Stimulated activated naive CD8-positive, alpha-beta T cell treated with anti-CD3 and anti-CD28 coated beads, Interleukin-15, Interleukin-2, amounts not matched to agents 100 U/mL and 50 U/mL, for 24 hours (primary cell): ENCODE results near the gene COL4A2.
A peak's percentile ranks its signal among the peaks of the same experiment; 100 is the strongest.

ENCODE experiments used
- ATAC-seq: fragments of 150-1000 bp; cut with Tn5 transposase; one replicate; pipeline ENCODE4 v1.10.0; 2021
- DNase-seq: peaks from one replicate; pipeline ENCODE4 v3.0.0; 2021

COL4A2 gene

DNA sequence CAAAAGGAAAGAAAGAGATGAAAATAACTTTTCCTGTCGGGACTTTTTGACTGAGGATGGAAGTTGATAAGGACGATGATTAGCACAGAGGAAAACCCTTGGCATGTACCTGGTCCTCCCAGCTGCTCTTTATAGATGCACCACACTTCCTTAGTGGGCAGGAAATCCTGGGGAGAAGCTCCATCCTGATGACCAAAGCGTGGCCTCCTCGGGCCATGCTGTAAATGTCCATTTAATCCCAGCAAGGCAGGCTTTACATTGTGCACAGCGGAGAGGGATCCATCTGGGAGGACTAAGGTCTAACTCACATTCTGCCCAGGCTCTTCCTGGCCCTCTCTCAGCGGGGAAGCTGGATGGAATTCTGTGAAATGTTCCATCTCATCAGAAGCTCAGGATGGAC, 113.5 kb downstream of the COL4A2 start:
- DNase-seq: no peak
- ATAC-seq: no peak

DNA sequence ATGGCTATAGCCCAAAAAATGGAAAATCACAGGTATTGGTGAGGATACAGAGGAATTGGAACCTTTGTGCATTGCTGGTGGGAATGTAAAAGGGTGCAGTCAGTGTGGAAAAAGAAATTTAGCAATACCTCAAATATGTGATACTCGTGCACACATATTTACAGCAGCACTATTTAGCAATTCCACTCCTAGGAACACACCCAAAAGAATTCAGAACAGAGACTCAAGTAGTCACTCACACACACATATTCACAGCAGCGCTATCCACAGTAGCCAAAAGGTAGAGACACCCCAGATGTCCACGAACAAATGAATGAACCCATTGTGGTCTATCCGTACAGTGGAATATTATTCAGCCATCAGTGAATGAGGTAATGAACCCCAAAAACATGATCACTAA, 114.0 kb downstream of the COL4A2 start:
- DNase-seq: no peak
- ATAC-seq: no peak

DNA sequence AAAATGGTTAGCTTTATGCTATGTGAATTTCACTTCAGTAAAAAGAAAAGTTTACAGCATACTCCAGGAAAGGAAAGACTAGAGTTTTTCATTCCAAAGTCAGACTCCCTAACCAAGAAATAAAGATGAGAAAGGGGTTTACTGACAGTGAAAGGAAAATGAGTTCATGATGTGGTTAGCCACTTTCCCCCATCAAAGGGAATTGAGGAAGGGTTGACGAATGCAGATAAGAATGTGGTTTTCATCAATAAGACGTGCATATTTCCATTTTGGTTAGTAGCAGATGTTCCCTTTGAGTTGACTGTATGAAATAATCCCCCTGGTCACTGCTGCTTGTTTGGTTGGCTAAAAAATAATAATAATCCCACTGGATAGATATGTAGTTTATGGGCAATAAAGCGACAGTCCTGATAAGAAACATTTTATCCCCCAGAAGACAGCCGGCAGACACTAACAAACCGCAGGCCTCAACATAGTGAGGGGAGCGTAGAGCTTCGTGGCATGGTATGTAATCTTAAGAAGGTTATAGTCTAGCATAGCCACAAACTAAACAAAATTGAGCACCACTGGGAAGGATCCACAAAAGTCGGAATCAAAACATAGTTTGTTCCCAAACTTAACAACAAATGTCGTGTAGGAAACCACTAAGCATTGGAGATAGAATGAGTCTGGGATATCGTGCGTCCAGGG, 114.8 kb downstream of the COL4A2 start:
- DNase-seq (peak; percentile 17), ATAC-seq (peak; percentile 71)

DNA sequence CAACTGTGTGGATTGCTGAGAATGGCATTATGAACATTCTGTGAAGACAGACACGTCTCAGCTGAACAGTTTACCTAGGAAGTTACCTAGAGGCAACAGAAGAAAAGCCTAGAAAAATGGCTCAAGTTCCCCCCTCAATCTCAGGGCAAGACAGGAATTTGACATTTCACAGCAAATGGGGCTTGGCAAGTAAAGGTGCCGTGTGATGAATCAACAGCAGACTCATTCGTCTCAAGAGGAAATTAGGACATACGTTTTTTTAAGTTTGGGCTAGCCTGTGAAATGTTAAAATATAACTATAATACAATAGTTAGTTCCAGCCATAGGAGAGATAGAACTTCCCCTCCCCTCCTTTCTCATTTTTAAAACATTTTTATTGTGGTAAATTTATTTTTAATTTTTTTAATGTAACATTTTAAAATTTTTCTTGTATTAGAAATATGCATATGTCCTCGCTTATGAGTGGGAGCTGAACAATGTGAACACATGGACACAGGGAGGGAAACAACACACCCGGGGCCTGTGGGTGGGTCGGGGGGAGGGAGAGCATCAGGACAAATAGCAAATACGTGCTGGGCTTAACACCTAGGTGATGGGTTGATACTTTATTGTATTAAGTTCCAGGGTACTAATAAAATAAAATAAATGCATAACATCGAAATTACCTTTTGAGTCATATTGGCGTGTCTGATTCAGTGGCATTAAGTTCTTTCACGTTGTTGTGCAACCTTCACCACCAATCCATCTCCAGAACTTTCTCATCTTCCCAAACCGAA, 116.0 kb downstream of the COL4A2 start:
- no peak for ATAC-seq

DNA sequence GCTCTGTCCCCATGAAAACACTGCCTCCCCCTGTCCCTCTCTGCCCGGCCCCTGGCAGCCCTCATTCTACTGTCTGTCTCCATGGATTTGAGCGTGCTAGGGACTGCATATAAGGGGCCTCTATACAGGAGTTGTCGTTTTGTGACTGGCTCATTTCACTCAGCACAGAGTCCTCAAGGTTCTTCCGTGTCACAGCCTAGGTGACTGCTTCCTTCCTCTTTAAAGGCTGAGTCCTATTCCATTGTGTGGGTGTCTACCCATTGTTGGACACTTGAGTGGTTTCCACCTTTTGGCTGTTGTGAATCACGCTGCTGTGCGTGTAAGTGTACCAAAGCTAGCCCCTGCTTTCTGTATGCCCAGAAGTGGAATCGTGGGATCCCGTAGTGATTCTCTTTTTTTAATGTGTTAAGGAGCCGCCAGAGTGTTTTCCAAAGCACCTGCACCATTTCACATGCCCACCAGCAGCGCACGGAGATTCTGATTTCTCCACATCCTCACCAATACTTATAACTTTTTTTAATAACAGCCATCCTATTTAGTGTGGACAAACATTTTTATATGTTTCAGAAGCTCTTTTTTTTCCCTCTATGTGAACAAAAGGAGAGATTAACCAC, 116.7 kb downstream of the COL4A2 start:
- DNase-seq: no peak
- peak; percentile 37 for ATAC-seq

More for the DNA sequence above, 116.0 kb downstream of the COL4A2 start:
- no peak for DNase-seq

DNA sequence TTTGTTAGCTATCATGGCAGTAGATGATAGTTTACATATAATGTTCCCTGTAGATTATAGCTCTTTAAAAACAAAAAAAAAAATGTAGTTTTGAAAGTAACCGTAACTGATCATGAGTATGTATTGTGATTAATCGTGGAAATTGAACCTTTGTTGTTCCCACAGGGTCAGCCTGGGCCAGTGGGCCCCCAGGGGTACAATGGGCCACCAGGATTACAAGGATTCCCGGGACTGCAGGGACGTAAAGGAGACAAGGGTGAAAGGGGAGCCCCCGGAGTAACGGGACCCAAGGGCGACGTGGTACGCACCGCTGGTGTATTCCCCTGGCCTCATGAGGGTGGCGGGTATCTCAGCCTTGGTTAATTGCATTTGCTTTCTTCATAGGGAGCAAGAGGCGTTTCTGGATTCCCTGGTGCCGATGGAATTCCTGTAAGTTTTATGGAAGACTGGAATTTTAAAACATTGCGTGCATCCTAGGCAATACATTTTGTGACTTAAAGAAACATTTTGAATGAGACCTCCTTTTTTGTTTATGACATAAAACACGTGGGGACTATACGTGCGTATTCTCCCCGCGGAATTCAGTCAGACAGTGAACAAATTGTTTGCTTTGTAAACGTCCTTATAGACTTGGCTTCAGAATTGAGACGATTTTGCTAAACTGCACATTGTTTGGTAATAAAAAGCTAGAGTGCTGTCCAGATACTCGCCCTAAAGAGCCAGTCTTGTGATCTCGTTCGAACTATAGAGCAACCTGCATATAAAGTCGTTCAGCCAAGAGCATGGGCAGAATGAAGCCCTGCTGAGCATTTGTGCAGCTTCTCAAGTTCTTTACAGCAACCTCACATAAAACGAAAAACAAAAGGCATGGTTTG, 117.7 kb downstream of the COL4A2 start:
- ATAC-seq: no peak

DNA sequence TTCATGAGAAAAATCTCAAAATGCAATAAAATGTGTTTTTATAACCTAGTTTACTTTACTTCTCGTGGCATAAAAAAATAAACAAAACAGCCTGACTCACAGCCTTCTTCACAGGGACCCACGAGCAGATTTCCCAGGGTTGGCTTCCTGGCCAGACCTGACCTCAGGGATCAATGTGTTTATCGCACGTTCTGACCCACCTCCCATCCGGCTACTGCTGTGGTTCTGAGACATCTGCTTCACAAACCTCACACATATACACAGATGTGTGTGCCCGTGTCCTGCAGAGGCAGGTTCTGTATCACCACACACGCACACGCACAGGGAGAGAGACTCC, 118.3 kb downstream of the COL4A2 start:
- DNase-seq: no peak
- no peak for ATAC-seq

More for the DNA sequence above, 117.7 kb downstream of the COL4A2 start:
- no peak for DNase-seq

DNA sequence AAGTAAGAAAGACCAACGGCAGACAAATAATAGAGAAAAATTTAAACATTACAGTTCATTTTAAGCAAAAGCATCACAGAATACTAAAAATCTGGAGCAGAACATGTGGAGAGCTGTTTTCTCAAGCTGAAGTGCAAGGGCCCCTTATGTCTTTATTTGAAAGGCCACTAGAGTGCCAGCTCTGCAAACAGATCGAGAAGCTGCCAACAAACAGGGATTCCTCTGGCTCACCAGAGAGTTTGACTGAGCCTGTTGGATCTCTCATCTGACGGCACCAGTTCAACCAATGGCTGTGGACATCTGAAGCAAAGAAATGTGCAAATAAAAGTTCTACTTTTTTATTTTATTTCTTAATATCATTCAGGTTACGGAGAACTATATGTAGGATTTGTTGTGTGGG, 119.7 kb downstream of the COL4A2 start:
- DNase-seq (no peak), ATAC-seq (no peak)

DNA sequence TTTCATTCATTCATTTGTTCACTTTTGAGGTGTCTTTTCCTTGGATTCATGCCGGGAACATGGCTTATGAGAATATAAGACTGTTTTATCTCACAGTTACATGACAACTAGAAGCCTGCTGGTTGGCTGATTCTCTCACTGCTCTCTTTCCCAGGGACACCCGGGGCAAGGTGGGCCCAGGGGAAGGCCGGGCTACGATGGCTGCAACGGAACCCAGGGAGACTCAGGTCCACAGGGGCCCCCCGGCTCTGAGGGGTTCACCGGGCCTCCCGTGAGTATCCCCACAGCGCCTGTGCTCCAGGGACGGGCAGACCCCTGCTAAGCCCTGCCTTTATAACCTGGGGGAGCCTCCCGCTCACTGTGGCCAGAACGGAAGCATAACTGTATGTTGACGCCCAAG, 121.2 kb downstream of the COL4A2 start:
- ATAC-seq (no peak), DNase-seq (no peak)

DNA sequence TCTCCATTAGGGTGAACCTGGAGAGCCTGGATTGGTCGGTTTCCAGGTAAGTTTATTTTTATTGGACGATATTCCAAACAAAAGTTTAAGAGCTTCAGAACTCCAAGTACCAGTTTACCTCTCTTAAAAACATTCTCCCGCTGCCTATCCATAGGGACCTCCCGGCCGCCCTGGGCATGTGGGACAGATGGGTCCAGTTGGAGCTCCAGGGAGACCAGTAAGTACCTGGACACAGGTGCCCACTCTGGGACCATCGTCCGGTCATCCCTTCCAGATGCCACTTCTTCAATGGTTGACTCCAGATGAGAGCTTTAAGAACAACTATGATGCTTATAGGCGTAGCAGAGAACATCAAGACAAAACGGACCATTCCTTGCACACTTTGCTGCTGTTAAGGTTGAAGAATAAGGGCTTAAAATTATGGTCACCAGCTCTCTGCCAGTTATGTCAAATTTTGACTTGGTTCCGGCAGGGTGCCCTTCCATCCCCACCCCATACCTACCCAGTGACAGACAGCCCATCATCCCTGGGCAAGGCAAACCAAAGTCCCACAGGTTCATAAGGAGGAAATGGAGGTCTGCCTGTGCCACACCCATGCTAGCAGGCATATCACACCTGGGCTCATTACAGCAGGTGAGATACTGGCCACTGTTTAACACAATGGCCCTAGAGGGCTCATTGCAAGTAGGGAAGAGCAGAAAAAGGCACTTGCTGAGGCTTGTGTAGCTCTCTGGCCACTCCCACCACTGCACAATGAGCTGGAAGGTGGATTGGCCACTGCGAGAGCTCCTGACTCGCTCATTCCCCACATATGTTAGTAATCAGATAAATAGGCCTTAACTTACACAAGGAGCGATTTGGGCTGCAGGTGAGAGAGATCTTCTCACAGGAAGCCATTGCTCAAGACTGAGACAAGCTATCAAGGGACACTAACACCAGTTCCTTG, 123.6 kb downstream of the COL4A2 start:
- no peak for ATAC-seq
- no peak for DNase-seq

DNA sequence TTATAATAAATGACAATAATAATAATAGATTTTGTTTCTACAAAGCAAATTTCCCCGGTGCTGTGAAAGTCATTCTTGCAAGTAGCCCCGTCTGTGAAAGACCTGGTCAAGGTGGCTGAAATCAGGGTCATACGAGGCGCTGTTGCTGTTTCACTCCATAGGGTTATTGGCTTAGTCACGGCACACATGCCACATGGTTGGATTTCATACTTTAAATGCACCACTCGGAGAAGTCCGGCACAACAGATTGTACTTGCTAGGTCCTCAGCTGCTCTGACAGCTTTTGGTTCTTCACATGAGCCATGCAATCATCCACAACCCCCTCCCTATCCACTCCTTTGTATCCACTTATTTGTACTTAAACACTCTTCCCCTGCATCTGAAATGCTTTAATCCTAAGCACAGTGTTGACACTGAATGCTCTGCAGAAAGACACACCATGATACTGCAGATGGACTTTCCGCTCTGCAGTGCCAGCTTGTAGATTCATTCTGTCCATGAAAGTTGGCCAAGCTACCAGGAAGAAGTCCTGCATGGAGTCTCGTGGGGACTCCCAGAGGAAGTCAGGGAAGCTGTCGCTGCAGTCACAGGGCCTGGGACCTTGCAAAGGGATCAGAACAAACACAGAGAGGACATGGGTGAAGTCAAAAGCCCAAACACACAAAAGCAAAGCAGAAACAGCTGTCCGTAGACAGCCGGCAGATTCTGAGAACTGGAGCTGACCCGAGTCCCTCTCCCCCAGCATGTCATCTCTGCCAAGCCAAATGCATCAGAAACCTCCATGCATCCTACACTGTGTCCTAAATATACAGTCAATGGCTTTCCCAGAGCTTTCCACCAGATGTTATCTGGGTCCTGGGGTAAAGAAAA, 124.6 kb downstream of the COL4A2 start:
- no peak for ATAC-seq
- DNase-seq: no peak

DNA sequence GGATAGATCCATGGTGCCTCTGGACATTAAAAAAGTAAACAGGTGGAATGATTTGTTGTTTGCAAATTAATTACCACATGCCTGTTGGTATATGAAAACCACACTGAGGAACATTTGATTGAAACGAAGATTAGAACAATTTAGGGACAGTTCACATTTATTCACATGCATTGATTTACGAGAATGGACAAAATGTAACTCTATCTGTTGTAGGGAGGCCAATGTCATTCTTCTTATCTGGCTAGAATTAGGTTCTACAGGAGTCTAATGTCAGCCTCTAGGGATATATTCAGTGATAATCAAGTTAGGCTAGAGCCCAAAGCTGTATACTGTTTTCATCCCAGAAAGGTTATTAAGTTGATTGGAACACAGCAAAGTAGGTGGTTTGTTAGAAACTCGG, 125.4 kb downstream of the COL4A2 start:
- DNase-seq (no peak), ATAC-seq (no peak)

DNA sequence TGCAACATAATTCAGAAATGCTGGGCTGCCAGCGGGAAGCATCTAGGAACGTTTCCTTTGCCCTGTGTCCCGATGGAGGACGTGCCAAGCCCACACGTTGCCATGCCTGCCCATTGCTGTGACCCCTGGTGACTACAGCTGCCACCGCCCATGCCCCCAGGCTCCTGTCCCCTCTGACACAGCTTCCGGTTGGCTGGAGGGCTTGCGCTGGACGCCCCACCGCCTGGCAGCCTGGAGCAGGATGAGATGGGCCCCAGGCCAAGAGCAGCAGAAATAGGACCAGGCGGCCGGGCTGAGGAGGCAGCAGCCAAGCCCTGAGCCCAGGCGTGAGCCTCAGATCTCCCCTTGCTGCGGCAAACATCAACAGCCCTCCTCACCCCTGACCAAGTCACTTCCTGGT, 125.9 kb downstream of the COL4A2 start:
- DNase-seq (no peak), ATAC-seq (no peak)

DNA sequence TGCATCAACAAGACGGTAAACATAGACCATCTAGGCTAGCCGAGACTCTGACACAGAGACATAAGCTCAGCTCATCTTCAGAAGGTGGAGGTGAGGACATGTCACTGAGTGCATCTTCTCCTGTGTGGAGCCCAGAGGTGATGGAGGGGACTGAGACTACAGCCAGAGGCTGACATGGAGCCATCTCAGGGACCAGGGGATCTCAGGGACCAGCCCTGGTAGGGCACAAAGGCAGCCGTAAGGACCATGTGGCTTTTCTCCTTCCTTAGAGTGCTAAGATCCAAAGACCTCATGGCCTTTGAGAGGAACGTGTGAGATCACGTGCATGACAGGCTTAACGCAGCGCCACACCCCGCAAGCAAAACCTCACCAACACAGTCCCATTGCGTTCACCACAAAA, 127.5 kb downstream of the COL4A2 start:
- no peak for ATAC-seq
- DNase-seq: no peak

DNA sequence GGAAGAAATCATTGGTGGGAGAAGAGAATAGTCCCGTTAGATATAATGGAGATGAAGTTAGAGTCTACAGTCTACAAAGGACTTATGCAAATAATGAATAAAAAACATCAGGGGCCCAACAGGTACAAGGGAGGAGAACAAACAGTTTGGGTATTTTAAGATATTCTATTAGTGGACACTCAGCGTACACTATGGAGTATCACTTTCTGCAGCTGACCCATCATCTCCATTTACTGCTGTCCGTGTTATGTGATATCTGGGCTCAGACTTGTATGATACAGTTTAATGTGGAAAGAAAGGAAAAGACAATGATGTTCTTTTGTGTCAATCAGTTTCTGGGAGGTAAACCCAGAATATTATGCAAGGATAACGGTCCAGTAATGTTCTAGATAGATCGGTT, 128.2 kb downstream of the COL4A2 start:
- ATAC-seq: no peak
- DNase-seq: no peak

DNA sequence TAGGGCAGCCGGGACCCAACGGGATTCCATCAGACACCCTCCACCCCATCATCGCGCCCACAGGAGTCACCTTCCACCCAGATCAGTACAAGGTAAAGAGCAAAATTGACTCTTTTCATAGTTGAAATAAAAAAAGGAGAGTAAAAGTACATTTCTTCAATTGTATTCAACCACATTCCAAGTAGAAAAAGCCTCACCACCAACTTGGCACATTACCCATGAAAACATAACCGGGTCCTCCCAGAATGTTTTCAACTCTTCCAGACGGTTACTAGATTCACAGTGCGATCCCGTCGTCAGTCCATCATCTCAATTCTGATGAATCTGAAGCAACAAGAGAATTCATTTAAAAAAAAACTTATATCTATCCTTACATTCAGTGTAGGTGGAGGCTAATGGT, 129.2 kb downstream of the COL4A2 start:
- ATAC-seq (no peak), DNase-seq (no peak)

DNA sequence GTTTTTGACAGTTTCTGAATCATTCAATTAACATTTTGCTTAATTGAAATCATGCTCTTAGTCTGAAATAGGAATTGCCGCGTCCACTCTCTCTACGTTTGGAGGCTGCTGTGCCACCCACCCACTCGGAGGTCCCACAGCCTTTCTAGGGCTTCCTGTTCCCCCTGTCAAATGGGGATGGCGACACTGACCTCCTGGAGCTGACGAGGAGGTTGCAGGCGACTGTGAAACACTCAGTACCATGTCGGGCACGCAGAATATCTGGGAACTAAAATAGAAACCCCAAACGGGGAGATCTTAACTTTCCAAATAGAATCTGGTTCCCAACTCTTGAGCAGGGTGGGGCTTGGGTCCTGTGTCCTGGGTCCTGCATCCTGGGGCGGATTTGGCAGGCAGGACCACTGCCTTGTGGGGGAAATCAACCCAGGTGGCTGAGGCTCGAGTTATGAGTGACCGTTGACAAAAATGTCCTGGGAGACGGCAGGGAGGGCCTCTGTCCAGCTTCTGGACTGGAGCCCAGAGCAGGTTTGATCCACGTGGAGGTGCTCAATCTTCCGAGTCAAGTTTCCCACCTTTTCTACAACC, 129.8 kb downstream of the COL4A2 start:
- no peak for DNase-seq
- no peak for ATAC-seq

DNA sequence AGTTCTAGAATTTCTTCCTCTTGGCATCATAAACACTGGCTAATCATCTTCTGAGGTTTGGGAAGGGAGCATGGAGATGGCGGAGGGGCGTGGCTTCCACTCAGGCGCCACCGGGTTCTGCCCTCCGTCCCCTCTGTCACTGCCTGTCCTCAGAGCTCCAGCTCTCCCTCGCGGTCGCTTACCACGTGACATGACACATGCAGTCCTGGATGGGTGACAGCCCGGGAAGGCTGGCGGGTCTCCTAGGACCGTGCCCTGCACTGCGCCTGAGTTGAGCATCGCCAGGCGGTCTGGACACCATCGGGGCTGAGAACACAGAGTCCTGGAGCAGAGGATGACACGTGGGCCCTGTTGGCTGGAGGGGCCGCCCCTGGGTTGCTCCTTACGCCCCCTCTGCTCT, 131.1 kb downstream of the COL4A2 start:
- DNase-seq: no peak
- ATAC-seq: no peak

DNA sequence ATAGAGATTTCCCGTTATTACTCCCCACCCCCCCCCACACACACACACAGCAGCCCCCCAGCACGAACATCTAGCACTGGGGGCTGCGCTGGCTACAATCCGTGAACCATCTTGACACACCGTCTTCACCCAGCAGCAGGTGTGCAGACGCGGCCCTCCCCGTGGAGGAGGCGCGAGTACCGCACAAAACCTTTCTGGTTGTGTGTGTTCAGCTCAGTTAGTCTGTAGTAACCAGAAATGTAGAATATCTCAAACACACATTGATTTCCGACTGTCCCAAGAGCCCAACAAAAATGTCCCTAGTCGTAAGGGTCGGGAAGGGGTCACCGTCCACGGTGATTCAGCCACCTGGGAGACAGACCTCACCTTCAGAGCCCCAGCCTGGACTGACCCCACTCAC, 131.7 kb downstream of the COL4A2 start:
- no peak for DNase-seq
- ATAC-seq: no peak
